GM13976 (cell line): ENCODE data around the gene GATAD2A.

Experiments used
- DNase-seq: peaks from one replicate; pipeline ENCODE4 v3.0.0; 2012; ENCODE audit warnings: low spot score
- in situ Hi-C: fragments of 300-500 bp; cut with MboI; formaldehyde crosslinking; loops from one replicate; pipeline ENCODE4 v1.12.0; 2022; ENCODE audit warnings: low sequenced_read_pairs, mixed read lengths, inconsistent platforms; ENCODE audit not compliant: unreplicated experiment
- TF ChIP-seq, protein P1 (sequence below): IDR thresholded peaks from 2 replicates; pipeline ENCODE4 v1.5.1; 2012; ENCODE audit warnings: borderline replicate concordance, mild to moderate bottlenecking; ENCODE audit not compliant: insufficient read depth; ENCODE audit errors: extremely low read depth, missing control alignments, control extremely low read depth

Gene GATAD2A, protein sequence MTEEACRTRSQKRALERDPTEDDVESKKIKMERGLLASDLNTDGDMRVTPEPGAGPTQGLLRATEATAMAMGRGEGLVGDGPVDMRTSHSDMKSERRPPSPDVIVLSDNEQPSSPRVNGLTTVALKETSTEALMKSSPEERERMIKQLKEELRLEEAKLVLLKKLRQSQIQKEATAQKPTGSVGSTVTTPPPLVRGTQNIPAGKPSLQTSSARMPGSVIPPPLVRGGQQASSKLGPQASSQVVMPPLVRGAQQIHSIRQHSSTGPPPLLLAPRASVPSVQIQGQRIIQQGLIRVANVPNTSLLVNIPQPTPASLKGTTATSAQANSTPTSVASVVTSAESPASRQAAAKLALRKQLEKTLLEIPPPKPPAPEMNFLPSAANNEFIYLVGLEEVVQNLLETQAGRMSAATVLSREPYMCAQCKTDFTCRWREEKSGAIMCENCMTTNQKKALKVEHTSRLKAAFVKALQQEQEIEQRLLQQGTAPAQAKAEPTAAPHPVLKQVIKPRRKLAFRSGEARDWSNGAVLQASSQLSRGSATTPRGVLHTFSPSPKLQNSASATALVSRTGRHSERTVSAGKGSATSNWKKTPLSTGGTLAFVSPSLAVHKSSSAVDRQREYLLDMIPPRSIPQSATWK

DNA sequence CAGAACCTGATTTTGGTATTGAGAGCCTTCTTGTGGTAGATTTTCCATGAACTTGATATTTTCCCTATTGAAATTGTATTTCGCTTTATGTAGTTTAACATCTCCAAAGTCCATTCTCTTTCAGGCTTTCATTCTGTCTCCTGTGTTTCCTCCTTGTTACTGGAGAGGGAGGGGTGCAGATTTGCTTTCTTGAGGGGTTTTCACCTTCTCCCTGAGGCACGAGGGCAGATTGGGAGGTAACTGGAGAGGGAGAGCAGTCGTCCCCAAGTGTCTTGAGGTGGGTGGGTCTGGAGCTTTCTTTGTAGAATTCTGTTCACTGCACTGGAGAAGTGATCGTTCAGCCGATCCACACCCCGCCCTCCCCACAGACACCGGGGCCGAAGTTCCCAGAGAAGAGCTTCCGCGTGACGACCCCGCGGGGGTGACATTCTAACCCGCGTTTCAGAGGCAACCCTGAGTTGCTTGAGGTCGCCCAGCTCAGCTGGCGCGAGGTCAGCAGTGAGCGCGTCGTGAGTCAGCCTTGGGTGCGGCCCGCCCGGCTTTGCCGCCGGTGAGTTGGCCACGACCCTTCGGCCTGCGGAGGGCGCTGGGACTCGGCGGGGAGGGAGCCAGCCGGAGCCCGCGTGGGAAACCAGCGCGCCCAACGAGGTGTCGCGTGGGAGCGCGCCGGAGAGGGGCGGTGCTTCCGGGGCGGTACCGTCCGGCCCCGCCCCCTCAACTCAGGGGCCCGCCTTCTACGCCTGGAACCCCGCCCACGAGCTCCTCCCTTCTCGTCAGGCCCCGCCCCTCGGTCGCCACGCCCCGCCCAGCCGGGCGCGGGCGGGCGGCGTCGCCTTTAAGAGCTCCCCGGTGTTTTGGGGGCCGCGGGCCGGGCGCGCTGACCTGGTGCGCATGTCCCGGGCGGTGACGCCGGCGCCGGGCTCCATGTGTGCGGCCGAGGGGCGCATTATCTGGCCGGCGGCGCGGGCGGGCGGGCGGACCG, at the start of gene GATAD2A:
Gene GATAD2A (plus strand): TSS at position 797 of the 982 bp plus-strand sequence. CDS start 59,671 bp downstream, outside the sequence.
- in situ Hi-C loops, result no loop called here

GRCh38 chr19:19356500-19356899, 49.0 kb upstream of the GATAD2A start:
- no peak for DNase-seq
- in situ Hi-C loops, result loop anchor here (25.0 kb wide), 1 partner anchor 281 kb away; the partner anchor contains the start of genes GMIP and LPAR2
- TF ChIP-seq, protein P1, sequence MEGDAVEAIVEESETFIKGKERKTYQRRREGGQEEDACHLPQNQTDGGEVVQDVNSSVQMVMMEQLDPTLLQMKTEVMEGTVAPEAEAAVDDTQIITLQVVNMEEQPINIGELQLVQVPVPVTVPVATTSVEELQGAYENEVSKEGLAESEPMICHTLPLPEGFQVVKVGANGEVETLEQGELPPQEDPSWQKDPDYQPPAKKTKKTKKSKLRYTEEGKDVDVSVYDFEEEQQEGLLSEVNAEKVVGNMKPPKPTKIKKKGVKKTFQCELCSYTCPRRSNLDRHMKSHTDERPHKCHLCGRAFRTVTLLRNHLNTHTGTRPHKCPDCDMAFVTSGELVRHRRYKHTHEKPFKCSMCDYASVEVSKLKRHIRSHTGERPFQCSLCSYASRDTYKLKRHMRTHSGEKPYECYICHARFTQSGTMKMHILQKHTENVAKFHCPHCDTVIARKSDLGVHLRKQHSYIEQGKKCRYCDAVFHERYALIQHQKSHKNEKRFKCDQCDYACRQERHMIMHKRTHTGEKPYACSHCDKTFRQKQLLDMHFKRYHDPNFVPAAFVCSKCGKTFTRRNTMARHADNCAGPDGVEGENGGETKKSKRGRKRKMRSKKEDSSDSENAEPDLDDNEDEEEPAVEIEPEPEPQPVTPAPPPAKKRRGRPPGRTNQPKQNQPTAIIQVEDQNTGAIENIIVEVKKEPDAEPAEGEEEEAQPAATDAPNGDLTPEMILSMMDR, result no peak

More for the DNA sequence above, at the start of gene GATAD2A:
- peak; percentile 96 for DNase-seq
- TF ChIP-seq, protein P1, result peak; percentile 73

- DNase-seq, result no peak
- in situ Hi-C loops, result loop anchor here (25.0 kb wide), 1 partner anchor 280 kb away; the partner anchor contains the start of genes GMIP and LPAR2
- TF ChIP-seq, protein P1, result no peak
Measured at GRCh38 chr19:19356901-19357566, 48.4 kb upstream of the GATAD2A start.

GRCh38 chr19:19361075-19361594, 44.3 kb upstream of the GATAD2A start:
- TF ChIP-seq, protein P1, result peak; percentile 73
- DNase-seq, result peak; percentile 86
- in situ Hi-C loops, result loop anchor here (25.0 kb wide), 1 partner anchor 276 kb away; the partner anchor contains the start of genes GMIP and LPAR2

- no peak for DNase-seq
- in situ Hi-C loops, result loop anchor here (25.0 kb wide), 1 partner anchor 275 kb away; the partner anchor contains the start of genes GMIP and LPAR2
- TF ChIP-seq, protein P1, result no peak
Measured at GRCh38 chr19:19362075-19362474, 43.4 kb upstream of the GATAD2A start.
